ENCODE results near the gene G3BP2.
"Not testable (repeated sequence)": the region's sequence is repeated elsewhere in the genome, so short reads cannot be mapped to it uniquely, and the experiment has no call there.

Gene G3BP2

GRCh38 chr4:75673027-75673958, at the start of gene G3BP2:
TSS of gene G3BP2 (minus strand) at chr4:75673411. CDS start at chr4:75662025, 11,386 bp downstream.
- no peaks in the 10 kb centered on the region for H3K9me3 ChIP-seq (ENCODE audit: control insufficient read depth, low read depth, low read length)
- H3K4me1 ChIP-seq (ENCODE audit: control insufficient read depth, low read depth, low read length), result peaks cover 33% of the 10 kb centered on the region
- peaks cover 3% of the 10 kb centered on the region for H3K36me3 ChIP-seq (ENCODE audit: control insufficient read depth, low read depth, low read length)
- H3K27ac ChIP-seq (ENCODE audit: low read length), result peak within 1 kb of the TSS; percentile 92
- no peaks in the 10 kb centered on the region for H3K27me3 ChIP-seq (ENCODE audit: control insufficient read depth, insufficient read depth, low read length)
- peak within 1 kb of the TSS; percentile 97 for H3K9ac ChIP-seq (ENCODE audit: low read length)
- peak within 1 kb of the TSS; percentile 77 for H3K4me3 ChIP-seq (ENCODE audit: low read length)

- H3K27ac ChIP-seq (ENCODE audit: low read length), result no peak overlapping the region
- peak overlapping the region; percentile 91 for H3K4me3 ChIP-seq (ENCODE audit: low read length)
- no peaks in the 10 kb centered on the region for H3K27me3 ChIP-seq (ENCODE audit: control insufficient read depth, insufficient read depth, low read length)
- H3K4me1 ChIP-seq (ENCODE audit: control insufficient read depth, low read depth, low read length), result peaks cover 22% of the 10 kb centered on the region
- no peaks in the 10 kb centered on the region for H3K9me3 ChIP-seq (ENCODE audit: control insufficient read depth, low read depth, low read length)
- H3K36me3 ChIP-seq (ENCODE audit: control insufficient read depth, low read depth, low read length), result peaks cover 5% of the 10 kb centered on the region
- peak overlapping the region; percentile 13 for H3K9ac ChIP-seq (ENCODE audit: low read length)
Measured at GRCh38 chr4:75722417-75722816, 49.2 kb upstream of the G3BP2 start.

GRCh38 chr4:75718529-75718928, 45.3 kb upstream of the G3BP2 start:
- Histone ChIP-seq H3K9ac (ENCODE audit: low read length) (no peak overlapping the region), H3K9me3 (ENCODE audit: control insufficient read depth, low read depth, low read length) (no peaks in the 10 kb centered on the region), H3K36me3 (ENCODE audit: control insufficient read depth, low read depth, low read length) (peaks cover 5% of the 10 kb centered on the region), H3K4me1 (ENCODE audit: control insufficient read depth, low read depth, low read length) (peaks cover 14% of the 10 kb centered on the region), H3K27me3 (ENCODE audit: control insufficient read depth, insufficient read depth, low read length) (no peaks in the 10 kb centered on the region), H3K27ac (ENCODE audit: low read length) (no peak overlapping the region), H3K4me3 (ENCODE audit: low read length) (no peak overlapping the region)

- no peaks in the 10 kb centered on the region for H3K27me3 ChIP-seq (ENCODE audit: control insufficient read depth, insufficient read depth, low read length)
- no peak overlapping the region for H3K27ac ChIP-seq (ENCODE audit: low read length)
- peaks cover 5% of the 10 kb centered on the region for H3K36me3 ChIP-seq (ENCODE audit: control insufficient read depth, low read depth, low read length)
- H3K9ac ChIP-seq (ENCODE audit: low read length), result no peak overlapping the region
- no peaks in the 10 kb centered on the region for H3K9me3 ChIP-seq (ENCODE audit: control insufficient read depth, low read depth, low read length)
- H3K4me1 ChIP-seq (ENCODE audit: control insufficient read depth, low read depth, low read length), result peaks cover 5% of the 10 kb centered on the region
- no peak overlapping the region for H3K4me3 ChIP-seq (ENCODE audit: low read length)
Measured at GRCh38 chr4:75717408-75717807, 44.2 kb upstream of the G3BP2 start.

GRCh38 chr4:75716054-75716453, 42.8 kb upstream of the G3BP2 start:
- not testable (repeated sequence) for H3K27me3 ChIP-seq (ENCODE audit: control insufficient read depth, insufficient read depth, low read length); H3K4me3 ChIP-seq (ENCODE audit: low read length); H3K9ac ChIP-seq (ENCODE audit: low read length); H3K9me3 ChIP-seq (ENCODE audit: control insufficient read depth, low read depth, low read length); H3K4me1 ChIP-seq (ENCODE audit: control insufficient read depth, low read depth, low read length); H3K36me3 ChIP-seq (ENCODE audit: control insufficient read depth, low read depth, low read length); H3K27ac ChIP-seq (ENCODE audit: low read length)

GRCh38 chr4:75715105-75715799, 42.0 kb upstream of the G3BP2 start:
- H3K9me3 ChIP-seq (ENCODE audit: control insufficient read depth, low read depth, low read length), result no peaks in the 10 kb centered on the region
- no peaks in the 10 kb centered on the region for H3K27me3 ChIP-seq (ENCODE audit: control insufficient read depth, insufficient read depth, low read length)
- no peak overlapping the region for H3K27ac ChIP-seq (ENCODE audit: low read length)

GRCh38 chr4:75714704-75715103, 41.5 kb upstream of the G3BP2 start:
- Histone ChIP-seq H3K36me3 (ENCODE audit: control insufficient read depth, low read depth, low read length) (peaks cover 9% of the 10 kb centered on the region), H3K27ac (ENCODE audit: low read length) (no peak overlapping the region), H3K4me3 (ENCODE audit: low read length) (no peak overlapping the region), H3K27me3 (ENCODE audit: control insufficient read depth, insufficient read depth, low read length) (no peaks in the 10 kb centered on the region), H3K9me3 (ENCODE audit: control insufficient read depth, low read depth, low read length) (no peaks in the 10 kb centered on the region), H3K9ac (ENCODE audit: low read length) (no peak overlapping the region), H3K4me1 (ENCODE audit: control insufficient read depth, low read depth, low read length) (no peaks in the 10 kb centered on the region)

More at GRCh38 chr4:75715105-75715799, 42.0 kb upstream of the G3BP2 start:
- Histone ChIP-seq H3K4me1 (ENCODE audit: control insufficient read depth, low read depth, low read length) (no peaks in the 10 kb centered on the region), H3K36me3 (ENCODE audit: control insufficient read depth, low read depth, low read length) (peaks cover 6% of the 10 kb centered on the region), H3K9ac (ENCODE audit: low read length) (no peak overlapping the region), H3K4me3 (ENCODE audit: low read length) (no peak overlapping the region)

GRCh38 chr4:75714011-75714410, 40.8 kb upstream of the G3BP2 start:
- Histone ChIP-seq H3K4me1 (ENCODE audit: control insufficient read depth, low read depth, low read length) (no peaks in the 10 kb centered on the region), H3K9me3 (ENCODE audit: control insufficient read depth, low read depth, low read length) (no peaks in the 10 kb centered on the region), H3K9ac (ENCODE audit: low read length) (no peak overlapping the region), H3K36me3 (ENCODE audit: control insufficient read depth, low read depth, low read length) (peaks cover 9% of the 10 kb centered on the region), H3K4me3 (ENCODE audit: low read length) (no peak overlapping the region), H3K27me3 (ENCODE audit: control insufficient read depth, insufficient read depth, low read length) (no peaks in the 10 kb centered on the region), H3K27ac (ENCODE audit: low read length) (no peak overlapping the region)

GRCh38 chr4:75710246-75710645, 37.0 kb upstream of the G3BP2 start:
- peaks cover 19% of the 10 kb centered on the region for H3K4me1 ChIP-seq (ENCODE audit: control insufficient read depth, low read depth, low read length)
- H3K27ac ChIP-seq (ENCODE audit: low read length), result no peak overlapping the region
- no peak overlapping the region for H3K9ac ChIP-seq (ENCODE audit: low read length)
- H3K36me3 ChIP-seq (ENCODE audit: control insufficient read depth, low read depth, low read length), result peaks cover 3% of the 10 kb centered on the region
- H3K9me3 ChIP-seq (ENCODE audit: control insufficient read depth, low read depth, low read length), result no peaks in the 10 kb centered on the region
- no peaks in the 10 kb centered on the region for H3K27me3 ChIP-seq (ENCODE audit: control insufficient read depth, insufficient read depth, low read length)
- H3K4me3 ChIP-seq (ENCODE audit: low read length), result no peak overlapping the region

GRCh38 chr4:75708218-75708691, 35.0 kb upstream of the G3BP2 start:
- Histone ChIP-seq H3K9me3 (ENCODE audit: control insufficient read depth, low read depth, low read length) (no peaks in the 10 kb centered on the region), H3K4me3 (ENCODE audit: low read length) (no peak overlapping the region), H3K27me3 (ENCODE audit: control insufficient read depth, insufficient read depth, low read length) (no peaks in the 10 kb centered on the region), H3K9ac (ENCODE audit: low read length) (no peak overlapping the region), H3K36me3 (ENCODE audit: control insufficient read depth, low read depth, low read length) (peaks cover 3% of the 10 kb centered on the region), H3K4me1 (ENCODE audit: control insufficient read depth, low read depth, low read length) (peaks cover 30% of the 10 kb centered on the region), H3K27ac (ENCODE audit: low read length) (peak overlapping the region; percentile 57)

- no peaks in the 10 kb centered on the region for H3K9me3 ChIP-seq (ENCODE audit: control insufficient read depth, low read depth, low read length)
- no peak overlapping the region for H3K4me3 ChIP-seq (ENCODE audit: low read length)
- H3K36me3 ChIP-seq (ENCODE audit: control insufficient read depth, low read depth, low read length), result peaks cover 3% of the 10 kb centered on the region
- peak overlapping the region; percentile 17 for H3K27ac ChIP-seq (ENCODE audit: low read length)
- peaks cover 40% of the 10 kb centered on the region for H3K4me1 ChIP-seq (ENCODE audit: control insufficient read depth, low read depth, low read length)
- no peaks in the 10 kb centered on the region for H3K27me3 ChIP-seq (ENCODE audit: control insufficient read depth, insufficient read depth, low read length)
- H3K9ac ChIP-seq (ENCODE audit: low read length), result no peak overlapping the region
Measured at GRCh38 chr4:75705198-75705977, 32.2 kb upstream of the G3BP2 start.

All from iPS-18a (cell line).